G401.6 (cell line): Measurements from ENCODE around the gene TECPR2.
A peak's percentile ranks its signal among the peaks of the same experiment; 100 is the strongest.

Source experiments
- FAIRE-seq: peaks from 2 replicates; lab custom pipeline; 2012; peaks lifted over from hg19 to GRCh38; lab: Jason Lieb, UNC

Gene TECPR2

DNA sequence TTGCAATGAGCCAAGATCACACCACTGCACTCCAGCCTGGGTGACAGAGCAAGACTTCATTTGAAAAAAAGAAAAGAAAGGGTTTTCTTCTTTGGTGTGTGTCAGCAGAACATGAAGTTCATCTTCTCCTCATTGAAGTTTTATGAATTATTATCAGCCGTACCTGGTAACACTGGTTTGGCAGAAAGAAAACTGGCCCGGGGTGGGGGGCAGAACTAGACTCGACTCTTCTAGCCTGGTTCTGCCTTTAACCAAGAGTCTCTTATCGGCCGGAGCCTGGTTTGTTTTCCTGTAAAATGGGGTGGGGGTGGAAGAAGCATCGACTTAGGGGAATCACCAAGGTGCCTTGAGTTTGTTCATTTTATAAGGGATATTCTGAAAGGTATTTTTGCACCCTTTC, 64.1 kb downstream of the TECPR2 start:
- no peak for FAIRE-seq

DNA sequence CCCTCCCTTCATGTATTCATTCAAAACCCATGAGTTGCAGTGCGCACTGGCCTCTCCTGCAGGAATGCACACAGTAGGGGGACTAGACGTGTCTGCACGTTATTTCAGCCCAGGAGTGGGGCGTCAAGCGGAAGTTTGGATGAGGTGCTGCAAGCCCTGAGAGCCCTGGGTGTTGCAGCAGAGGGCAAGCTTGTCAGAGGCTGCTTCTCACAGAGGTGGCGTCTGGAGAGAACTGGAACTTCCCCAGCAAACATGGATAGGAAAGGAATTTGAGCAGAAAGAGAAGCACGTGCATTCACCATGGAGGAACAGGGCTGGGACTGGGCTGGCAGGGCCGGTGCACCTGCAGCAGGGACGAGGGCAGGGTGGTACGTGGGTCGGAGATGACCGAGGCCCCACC, 64.9 kb downstream of the TECPR2 start:
- no peak for FAIRE-seq

DNA sequence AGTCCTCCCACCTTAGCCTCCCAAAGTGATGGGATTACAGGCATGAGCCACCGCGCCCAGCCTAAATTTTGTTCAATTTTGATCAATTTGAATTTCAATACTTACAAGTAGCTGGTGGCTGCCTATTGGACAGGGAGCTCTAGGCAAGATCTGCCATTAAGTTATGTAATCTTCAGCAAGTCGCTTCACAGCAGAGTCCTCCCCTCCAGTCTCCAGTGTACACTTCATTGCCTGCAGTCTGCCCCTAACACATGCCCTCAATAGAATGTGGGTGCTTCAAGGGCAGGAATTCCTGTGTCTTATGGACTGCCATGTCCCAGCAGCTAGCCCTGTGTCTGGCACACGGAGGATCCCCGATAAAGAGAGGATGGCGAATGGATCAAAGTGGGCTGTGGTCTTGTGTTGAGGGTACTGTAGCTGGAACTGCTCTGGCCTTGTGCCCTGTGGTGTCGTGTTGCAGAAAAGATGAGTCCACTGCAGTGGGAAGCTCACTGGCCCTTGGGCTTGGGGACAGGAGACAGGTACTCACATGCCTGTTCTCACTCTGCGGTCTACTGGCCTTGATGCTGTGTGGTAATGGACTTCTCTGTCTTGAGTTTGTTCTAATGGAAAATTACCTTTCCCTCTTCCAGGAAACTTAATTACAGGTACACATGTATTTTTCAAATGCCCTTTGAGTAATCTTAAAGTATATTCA, 67.6 kb downstream of the TECPR2 start:
- no peak for FAIRE-seq

DNA sequence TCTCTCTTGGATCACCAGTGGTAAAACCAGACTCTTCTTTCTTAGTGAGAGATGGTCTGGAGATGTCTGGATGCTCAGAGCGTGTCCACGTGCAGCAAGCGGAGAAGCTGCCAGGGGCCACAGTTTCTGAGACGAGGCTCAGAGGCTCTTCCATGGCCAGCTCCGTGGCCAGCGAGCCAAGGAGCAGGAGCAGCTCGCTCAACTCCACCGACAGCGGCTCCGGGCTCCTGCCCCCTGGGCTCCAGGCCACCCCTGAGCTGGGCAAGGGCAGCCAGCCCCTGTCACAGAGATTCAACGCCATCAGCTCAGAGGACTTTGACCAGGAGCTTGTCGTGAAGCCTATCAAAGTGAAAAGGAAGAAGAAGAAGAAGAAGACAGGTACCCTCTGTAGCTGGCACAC, 69.0 kb downstream of the TECPR2 start:
- no peak for FAIRE-seq

DNA sequence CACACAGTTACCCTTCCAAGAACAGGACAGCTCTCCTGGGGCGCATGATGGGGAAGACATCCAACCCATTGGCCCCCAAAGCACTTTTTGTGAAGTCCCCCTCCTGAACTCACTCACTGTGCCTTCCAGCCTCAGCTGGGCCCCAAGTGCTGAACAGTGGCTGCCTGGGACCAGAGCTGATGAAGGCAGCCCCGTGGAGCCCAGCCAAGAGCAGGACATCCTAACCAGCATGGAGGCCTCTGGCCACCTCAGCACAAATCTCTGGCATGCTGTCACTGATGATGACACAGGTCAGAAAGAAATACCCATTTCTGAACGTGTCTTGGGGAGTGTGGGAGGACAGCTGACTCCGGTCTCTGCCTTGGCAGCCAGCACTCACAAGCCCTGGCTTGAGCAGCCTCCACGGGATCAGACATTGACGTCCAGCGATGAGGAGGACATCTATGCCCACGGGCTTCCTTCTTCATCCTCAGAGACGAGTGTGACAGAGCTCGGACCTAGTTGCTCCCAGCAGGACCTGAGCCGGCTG, 72.0 kb downstream of the TECPR2 start:
- FAIRE-seq: no peak

DNA sequence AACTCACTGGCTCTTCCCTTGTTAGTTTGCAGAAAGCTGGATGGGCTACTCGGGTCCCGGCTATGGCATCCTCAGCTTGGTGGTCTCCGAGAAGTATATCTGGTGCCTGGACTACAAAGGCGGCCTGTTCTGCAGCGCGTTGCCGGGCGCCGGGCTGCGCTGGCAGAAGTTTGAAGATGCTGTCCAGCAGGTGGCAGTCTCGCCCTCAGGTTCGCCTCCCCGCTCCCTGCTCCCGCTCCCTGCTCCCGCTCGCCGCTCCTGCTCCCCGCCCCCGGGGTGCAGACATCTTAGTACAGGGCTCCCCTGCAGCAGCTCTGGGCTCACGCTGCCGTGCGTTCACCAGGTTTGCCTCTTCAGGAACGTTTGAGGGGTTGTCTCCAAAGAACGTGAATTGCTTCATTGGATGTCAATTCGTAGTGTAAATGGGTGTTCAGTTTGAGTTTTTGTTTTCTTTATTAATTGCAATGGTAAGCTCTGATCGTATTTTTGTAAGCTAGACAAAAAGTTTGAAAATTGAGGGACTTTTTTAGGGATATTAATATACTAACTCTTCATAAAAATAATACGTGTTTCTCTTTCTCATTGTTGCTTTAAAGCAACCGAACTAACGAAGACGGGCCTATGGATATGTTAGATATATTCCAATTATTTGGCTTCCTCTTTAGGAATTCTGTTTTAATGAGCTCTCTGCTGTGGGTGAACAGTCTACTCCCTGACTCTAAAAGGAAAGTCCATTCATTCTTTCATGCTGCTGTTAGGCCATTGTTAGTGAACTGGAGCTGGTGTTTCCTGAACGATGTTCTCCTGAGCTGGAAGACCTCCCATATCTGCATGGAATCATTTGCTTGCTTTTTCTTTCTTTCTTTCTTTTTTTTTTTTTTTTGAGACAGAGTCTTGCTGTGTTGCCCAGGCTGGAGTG, 75.5 kb downstream of the TECPR2 start:
- peak; percentile 80 for FAIRE-seq

DNA sequence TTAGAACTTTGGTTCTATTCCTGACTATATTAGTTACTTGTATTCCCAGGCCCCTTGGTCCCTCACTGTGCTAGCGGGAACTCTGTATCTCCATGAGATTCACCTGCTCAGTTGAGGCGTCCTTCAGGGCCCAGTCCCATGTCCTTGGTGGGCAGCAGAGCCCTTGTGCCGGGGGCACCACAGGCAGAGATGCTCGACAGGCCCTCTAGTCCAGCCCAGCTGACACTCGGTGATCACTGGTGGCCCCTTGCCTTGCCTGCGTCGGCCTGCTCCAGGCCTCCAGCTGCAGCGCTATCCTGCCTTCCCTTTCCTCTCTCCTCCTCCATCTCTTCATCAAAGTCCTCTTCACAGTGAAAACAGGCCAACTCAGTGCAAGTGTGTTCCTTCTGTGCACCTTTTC, 76.8 kb downstream of the TECPR2 start:
- no peak for FAIRE-seq

DNA sequence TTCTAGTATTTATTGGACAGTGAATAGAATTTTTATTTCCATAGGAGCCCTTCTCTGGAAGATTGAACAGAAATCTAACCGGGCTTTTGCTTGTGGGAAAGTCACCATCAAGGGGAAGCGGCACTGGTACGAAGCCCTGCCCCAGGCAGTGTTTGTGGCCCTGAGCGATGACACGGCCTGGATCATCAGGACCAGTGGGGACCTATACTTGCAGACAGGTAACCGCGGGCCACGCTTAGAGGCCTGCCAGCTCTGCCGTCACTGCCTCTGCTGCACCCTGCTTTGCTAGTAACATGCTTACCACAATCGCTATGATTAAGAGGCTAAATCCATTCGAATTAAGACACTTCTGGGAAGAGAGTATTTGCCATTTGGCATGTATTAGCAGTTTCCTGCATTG, 77.7 kb downstream of the TECPR2 start:
- FAIRE-seq: no peak

DNA sequence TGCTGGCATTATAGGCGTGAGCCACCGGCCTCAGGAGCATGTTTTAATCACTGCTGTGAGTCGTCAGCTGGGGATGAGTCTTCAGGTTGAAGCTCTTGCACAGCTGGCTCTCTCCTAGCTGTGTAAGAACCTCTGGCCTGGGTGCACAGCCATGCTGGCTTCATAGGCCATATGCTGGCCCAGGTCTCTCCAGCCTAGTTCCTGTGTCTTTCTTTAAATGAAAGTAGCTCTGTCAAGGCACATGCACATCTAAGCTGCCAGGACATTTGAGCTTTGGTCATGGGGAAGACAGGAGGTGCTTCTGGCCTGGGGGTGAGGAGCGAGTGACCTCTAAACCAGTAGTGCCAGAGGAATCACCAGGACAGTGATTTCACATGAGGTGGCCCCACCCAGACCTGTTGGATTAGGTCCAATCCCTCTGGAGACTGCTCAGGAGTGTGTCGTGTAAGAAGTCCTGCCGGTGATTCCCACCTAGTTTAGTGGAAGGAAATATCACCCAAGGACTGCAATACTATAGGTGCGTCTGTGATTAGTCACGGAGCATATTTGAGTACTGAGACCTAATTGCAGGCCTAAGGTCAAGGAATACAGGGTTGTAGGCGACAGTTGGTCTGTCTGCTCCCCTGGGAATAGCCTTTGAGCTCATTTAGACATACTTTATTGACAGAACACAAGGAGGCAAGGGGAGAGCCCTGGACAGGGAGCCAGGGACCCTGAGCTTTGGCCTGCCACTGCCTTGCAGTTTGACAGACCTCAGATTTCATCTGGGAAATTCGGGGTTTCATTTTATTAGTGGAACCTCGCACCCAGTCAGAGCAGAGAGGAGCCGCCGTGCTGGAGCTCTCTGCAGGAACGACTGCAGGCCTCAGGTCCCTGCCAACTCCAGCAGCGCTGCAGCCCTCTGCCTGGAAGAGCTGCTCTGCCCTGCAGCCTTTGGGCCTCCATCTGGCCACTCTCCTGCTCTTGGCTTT, 79.8 kb downstream of the TECPR2 start:
- FAIRE-seq: no peak

DNA sequence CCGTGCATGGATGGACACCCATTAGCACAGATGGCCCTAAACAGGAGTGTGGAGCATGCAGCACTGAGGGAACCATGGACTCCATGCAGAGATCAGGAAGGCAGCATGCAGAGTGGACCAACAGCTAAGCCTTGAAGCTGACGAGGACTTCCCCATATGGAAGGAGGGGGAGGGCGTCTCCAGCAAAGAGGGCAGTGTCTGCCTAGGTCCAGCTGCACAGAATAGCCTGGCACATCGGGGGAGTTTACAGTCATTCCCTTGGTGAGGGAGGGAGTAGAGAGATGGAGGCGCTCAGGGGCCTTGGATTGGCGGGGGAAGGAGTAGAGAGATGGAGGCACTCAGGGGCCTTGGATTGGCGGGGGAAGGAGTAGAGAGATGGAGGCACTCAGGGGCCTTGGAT, 82.3 kb downstream of the TECPR2 start:
- FAIRE-seq: no peak

DNA sequence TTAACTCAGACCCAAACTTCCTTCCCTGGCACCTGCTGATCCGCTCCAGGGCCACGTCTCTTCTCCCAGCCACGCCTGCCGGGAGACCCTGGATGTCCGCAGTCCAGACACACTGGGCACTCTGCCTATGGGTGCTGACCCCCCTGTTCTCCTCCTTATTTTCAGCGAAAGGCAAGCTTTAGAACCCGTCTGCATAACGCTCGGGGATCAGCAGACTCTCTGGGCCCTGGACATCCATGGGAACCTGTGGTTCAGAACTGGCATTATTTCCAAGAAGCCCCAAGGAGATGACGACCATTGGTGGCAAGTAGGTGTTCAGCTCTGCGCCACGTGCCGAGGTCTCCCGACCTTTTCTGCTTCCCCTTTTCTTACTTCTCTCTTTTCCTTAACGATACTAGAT, 82.9 kb downstream of the TECPR2 start:
- FAIRE-seq: no peak

DNA sequence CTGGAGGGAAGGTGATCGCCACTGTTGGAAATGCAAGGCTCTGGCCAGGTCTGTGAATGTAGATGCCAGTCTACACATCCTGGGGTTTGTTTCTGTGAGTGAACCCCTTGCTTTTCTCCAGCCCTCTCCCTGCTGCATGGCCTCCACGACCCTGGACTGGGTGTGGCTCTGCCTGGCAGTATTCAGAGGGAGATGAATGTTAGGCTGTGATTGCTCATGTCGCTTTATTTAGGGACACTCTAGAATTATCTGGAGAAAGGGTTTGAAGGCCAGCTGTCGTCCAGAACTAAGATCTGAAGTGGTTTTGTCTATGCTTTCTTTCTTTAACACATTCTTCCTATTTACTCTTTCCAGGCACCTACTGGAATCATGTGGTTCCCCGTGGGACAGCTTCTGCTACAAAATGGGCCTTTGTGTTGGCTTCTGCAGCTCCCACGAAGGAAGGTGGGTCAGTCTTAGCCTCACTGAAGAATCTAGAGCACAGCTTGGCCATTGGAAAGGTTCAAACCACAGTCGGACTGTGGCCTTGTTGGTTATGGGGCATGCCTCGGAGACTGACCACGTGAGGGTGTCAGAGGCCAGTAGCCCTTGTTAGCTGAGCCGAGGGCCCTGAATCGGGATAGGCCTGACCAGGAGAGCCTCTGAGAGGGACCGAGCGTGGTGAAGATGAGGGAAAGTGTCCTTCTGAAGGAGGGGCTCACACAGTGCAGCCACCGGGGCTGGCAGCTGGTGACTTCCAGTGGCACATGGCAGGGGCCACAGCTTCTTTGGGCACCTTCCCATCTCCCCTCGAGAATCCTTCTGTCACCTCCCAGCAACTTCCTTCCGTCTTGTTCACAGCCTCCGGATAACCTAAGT, 87.7 kb downstream of the TECPR2 start:
- FAIRE-seq: no peak

DNA sequence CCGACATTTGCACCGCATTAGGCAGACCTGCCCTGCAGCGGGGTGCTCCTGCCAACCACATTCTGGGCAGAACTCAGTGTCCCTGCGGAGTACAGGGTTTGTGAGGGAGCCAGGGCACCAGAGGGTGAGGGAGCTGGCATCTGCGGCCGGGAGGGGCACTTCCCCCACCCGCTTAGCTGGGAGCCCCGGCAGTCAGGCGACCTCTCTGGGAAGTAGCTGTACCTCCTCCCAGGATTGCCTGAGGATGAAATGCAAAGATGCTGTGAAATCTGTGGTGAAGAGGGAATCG, 88.3 kb downstream of the TECPR2 start:
- FAIRE-seq: no peak

DNA sequence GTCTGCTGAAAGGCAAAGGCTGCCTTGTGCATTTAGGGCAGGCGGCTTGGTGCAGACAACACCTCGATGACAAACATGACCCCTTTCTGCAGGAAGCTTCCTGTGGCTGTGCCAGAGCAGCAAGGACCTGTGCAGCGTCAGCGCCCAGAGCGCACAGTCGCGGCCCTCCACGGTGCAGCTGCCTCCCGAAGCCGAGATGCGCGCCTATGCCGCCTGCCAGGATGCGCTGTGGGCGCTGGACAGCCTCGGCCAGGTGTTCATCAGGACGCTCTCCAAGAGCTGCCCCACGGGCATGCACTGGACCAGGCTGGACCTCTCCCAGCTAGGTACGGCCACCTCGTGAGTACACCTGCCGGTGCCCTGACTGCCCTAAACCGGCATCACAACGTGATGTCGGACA, 89.6 kb downstream of the TECPR2 start:
- no peak for FAIRE-seq

DNA sequence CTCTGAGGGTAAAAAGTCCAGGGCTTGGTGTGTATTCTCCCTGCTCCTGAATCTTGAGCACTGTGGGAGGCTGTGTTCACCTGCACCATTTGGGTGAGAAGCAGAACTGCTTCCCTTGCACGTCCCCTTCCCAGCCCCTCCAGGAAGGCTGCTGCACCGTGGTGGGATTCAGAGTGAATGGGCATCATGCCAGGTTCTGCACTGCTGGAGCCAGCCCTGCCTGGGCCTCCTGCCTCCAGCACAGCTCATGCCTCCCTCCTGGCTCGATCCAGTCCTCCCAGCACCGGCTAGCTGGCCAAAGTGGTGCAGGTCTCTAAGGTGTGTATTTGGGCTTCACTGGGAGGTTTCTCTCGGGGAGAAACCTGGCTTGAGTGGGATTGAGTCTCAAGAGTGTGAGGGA, 92.0 kb downstream of the TECPR2 start:
- FAIRE-seq: no peak

DNA sequence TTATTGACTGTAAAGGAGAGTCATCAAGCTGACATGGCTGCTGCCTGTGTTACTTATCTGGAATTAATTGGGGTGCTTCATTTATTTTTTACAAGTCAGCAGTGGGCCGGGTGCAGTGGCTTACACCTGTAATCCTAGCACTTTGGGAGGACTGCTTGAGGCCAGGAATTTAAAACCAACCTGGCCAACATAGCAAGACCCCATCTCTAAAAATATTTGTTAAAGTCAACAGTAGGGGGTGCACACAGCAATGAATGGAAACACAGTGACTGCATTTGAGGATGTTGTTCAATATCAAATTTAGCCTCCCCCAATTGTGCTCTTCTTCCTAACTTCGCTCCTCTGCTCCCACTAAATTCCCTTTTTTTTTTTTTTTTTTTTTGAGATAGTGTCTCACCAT, 94.8 kb downstream of the TECPR2 start:
- FAIRE-seq: no peak

DNA sequence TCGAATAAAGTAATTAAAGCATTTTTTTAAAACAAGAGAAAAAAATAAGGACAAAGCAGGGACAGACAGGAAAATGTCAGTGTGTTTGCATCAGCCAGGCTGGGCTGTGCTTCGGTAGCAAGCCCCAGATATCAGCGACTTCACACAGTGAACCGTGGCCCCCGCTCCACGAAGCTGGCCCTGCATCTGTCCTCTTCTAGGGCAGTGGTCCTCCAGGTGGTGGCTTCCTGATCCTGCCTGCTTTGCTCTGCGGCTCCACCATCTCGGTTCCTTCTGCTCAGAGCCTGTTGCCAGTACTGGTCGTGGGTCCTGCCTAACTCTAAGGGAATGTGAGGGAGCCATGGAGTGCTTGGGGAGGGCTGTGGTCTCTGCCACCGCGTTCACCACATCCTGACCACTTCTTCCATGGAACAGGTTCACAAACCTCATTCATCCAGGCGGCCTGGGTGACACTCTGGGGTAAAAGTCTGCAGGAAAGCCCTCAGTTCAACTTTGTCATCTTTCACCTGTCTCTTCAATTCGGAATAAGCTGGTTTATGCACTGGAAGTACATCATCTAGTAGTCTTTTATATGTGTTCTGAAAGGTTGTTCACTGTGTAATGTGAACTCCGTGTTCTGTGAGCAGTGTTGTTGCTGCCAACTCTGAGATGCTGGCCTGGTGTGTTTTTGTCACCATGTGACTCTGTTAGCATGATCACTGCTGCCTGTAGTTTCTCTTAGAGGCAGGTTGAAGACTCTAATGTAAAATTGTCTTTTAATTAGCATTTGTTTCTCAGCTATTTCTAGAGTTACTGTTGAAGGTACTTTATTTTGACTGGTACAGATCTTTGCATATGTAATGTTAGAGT, 99.0 kb downstream of the TECPR2 start:
- no peak for FAIRE-seq

DNA sequence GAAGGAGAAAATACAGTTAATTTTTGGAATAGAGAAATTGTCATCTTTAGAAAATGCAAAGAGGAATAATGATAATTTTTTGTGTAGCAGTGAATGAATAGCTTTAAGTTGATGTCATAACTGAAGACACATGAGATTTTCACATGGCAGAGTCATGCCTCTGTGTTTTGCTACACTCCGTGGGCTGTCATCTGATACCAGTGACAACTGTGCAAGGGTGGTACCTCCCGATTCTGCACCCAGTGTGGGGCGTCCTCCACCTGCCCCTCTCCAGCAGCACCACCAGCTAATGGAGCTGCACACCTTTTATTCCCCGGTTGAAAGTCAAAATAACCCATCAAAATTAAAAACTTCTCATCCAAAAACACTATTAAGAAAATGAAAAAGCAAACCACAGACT, 99.7 kb downstream of the TECPR2 start:
- no peak for FAIRE-seq

DNA sequence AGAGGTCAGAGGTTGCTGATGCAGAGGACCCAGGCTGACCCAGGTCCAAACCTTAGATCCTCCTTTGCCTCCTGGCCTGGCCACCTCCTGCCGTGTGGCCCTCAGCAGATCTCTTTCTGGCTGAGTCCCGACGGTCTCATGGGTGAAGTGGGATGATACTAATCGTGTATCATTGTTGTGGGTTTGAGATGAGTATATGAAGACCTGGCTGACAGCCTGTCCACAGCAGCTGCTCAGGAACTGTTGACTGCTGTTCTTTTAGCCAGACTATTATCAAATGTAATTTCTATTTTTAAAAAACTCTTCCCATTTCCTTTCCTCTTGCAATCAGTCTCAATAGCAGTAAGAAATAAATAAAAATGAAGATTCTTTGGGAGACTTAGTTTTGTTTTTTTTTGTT, 101.3 kb downstream of the TECPR2 start:
- no peak for FAIRE-seq

DNA sequence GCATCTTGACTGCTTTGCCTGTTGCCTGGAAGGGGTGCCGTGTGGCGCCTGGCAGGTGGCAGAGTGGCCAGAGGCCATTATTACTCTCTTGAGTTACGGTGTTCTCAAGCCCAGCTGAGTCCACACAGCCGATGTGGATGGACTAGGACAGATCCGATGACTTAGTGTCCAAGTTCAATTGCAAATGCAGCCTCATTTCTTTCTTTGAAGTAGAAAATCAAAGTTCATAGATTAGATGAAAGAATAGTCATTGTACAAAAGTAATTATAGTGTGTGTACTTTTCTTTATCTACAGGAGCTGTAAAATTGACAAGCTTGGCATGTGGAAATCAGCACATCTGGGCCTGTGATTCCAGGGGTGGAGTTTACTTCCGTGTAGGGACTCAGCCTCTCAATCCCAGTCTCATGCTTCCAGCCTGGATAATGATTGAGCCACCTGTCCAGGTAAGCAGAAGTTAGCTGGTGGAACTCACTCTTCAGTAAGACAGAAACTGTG, 102.2 kb downstream of the TECPR2 start:
- no peak for FAIRE-seq

DNA sequence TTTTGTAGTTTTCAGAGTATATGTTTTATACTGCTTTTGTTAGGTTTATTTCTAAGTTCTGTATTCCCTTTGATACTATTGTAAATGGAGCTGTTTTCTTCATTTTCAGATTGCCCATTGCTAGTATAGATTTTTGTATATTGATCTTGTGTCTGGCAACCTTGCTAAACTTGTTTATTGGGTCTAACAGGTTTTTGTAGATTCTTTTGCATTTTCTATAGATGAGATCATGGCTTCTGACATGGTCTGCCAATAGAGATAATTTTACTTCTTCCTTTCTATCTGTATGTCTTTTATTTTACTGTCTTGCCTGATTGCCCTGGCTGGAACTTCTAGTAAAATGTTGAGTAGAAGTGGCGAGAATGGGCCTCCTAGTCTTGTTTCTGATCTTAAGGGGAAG, 106.5 kb downstream of the TECPR2 start:
- no peak for FAIRE-seq
